Tongue (tissue), 1 donor: ENCODE measurements around the gene KCNJ8. TPM values are rescaled to one million over a fixed set of nuclear protein-coding genes. Genes with fewer than 3 reads are reported as not detected.

Experiments
- total RNA-seq: library from RNA; depleted of rRNA; stranded (reverse); fragments of >200 nt; gene quantifications from one replicate; pipeline ENCODE4 v1.2.3, GENCODE V29; 2014

Gene KCNJ8
- total RNA-seq, 1 donor from 2014 or later = 50.1 TPM

Other genes with a start within 250 kb of the KCNJ8 start
- gene SPX, start 248.4 kb downstream of the KCNJ8 start, total RNA-seq = 19.8 TPM
- not detected for gene GYS2, start 169.9 kb downstream of the KCNJ8 start, total RNA-seq
- gene LDHB, start 116.9 kb downstream of the KCNJ8 start, total RNA-seq = 469 TPM
- 121 TPM for gene ABCC9, start 166.7 kb upstream of the KCNJ8 start, total RNA-seq